KMS-11 (cell line): ENCODE results near the gene SELL.

Experiments used
- H2AFZ ChIP-seq: fragments of 200-600 bp; sonication (generic); 2 replicates; pipeline ENCODE4 v1.6.1; 2016; ENCODE audit warnings: antibody characterized with exemption, mixed run types, low read depth
- H3K27ac ChIP-seq: fragments of 200-600 bp; sonication (generic); 2 replicates; pipeline ENCODE4 v1.6.1; 2016; ENCODE audit warnings: mild to moderate bottlenecking, mixed run types
- H3K27me3 ChIP-seq: fragments of 200-600 bp; sonication (generic); 2 replicates; pipeline ENCODE4 v1.6.1; 2017; ENCODE audit warnings: mild to moderate bottlenecking, low read depth, mixed run types, moderate library complexity; ENCODE audit not compliant: insufficient read depth
- H3K36me3 ChIP-seq: fragments of 200-600 bp; sonication (generic); 2 replicates; pipeline ENCODE4 v1.6.1; 2017; ENCODE audit warnings: mild to moderate bottlenecking, mixed run types; ENCODE audit not compliant: insufficient read depth
- H3K4me1 ChIP-seq: fragments of 200-600 bp; sonication (generic); 2 replicates; pipeline ENCODE4 v1.6.1; 2016; ENCODE audit warnings: mild to moderate bottlenecking, low read depth, mixed run types; ENCODE audit not compliant: poor library complexity, severe bottlenecking
- H3K4me2 ChIP-seq: fragments of 200-600 bp; sonication (generic); 2 replicates; pipeline ENCODE4 v1.7.0; 2016; ENCODE audit warnings: mild to moderate bottlenecking, mixed run types
- H3K4me3 ChIP-seq: fragments of 200-600 bp; sonication (generic); IDR thresholded peaks from 2 replicates; pipeline ENCODE4 v1.6.1; 2017; ENCODE audit warnings: low read depth, low read length, mixed read lengths; ENCODE audit not compliant: insufficient read depth
- H3K79me2 ChIP-seq: fragments of 200-600 bp; sonication (generic); 2 replicates; pipeline ENCODE4 v1.6.1; 2016; ENCODE audit warnings: low read depth, mixed run types; ENCODE audit not compliant: insufficient read depth
- H3K9ac ChIP-seq: fragments of 200-600 bp; sonication (generic); 2 replicates; pipeline ENCODE4 v1.6.1; 2016; ENCODE audit warnings: mild to moderate bottlenecking, mixed run types
- H4K20me1 ChIP-seq: fragments of 200-600 bp; sonication (generic); 2 replicates; pipeline ENCODE4 v1.6.1; 2016; ENCODE audit warnings: mild to moderate bottlenecking, mixed run types; ENCODE audit not compliant: insufficient read depth
- CTCF ChIP-seq: fragments of 200-600 bp; sonication (generic); conservative IDR thresholded peaks from 2 replicates; pipeline ENCODE4 v1.6.1; 2017; ENCODE audit warnings: low read depth, mild to moderate bottlenecking, antibody characterized with exemption, low read length, moderate library complexity, mixed read lengths

Gene SELL

GRCh38 chr1:169707912-169708604 is 3.4 kb downstream of the SELL start:
- Histone ChIP-seq H3K4me2 (no peak overlapping the region), H3K4me1 (peaks cover 17% of the 10 kb centered on the region), H3K79me2 (no peaks in the 10 kb centered on the region), H3K9ac (no peak overlapping the region), H2AFZ (no peak overlapping the region), H3K36me3 (no peaks in the 10 kb centered on the region), H4K20me1 (no peaks in the 10 kb centered on the region), H3K27me3 (no peaks in the 10 kb centered on the region), H3K4me3 (no peak overlapping the region), H3K27ac (no peak overlapping the region)
- TF ChIP-seq CTCF = no peak

GRCh38 chr1:169704797-169705196 is 6.6 kb downstream of the SELL start:
- no peak overlapping the region for H3K4me2 ChIP-seq
- no peak overlapping the region for H3K27ac ChIP-seq
- no peaks in the 10 kb centered on the region for H3K36me3 ChIP-seq

GRCh38 chr1:169701261-169702005 is 10.0 kb downstream of the SELL start:
- no peaks in the 10 kb centered on the region for H3K4me1 ChIP-seq
- no peak overlapping the region for H3K9ac ChIP-seq
- TF ChIP-seq CTCF = no peak
- no peaks in the 10 kb centered on the region for H3K27me3 ChIP-seq
- no peaks in the 10 kb centered on the region for H4K20me1 ChIP-seq
- H3K36me3 ChIP-seq = no peaks in the 10 kb centered on the region
- H2AFZ ChIP-seq = no peak overlapping the region
- H3K4me2 ChIP-seq = no peak overlapping the region
- H3K4me3 ChIP-seq = no peak overlapping the region
- no peaks in the 10 kb centered on the region for H3K79me2 ChIP-seq
- H3K27ac ChIP-seq = no peak overlapping the region

More at GRCh38 chr1:169704797-169705196, 6.6 kb downstream of the SELL start:
- H3K4me1 ChIP-seq = no peaks in the 10 kb centered on the region
- H3K4me3 ChIP-seq = no peak overlapping the region
- H3K27me3 ChIP-seq = no peaks in the 10 kb centered on the region
- TF ChIP-seq CTCF = no peak
- H2AFZ ChIP-seq = no peak overlapping the region
- no peak overlapping the region for H3K9ac ChIP-seq
- H3K79me2 ChIP-seq = no peaks in the 10 kb centered on the region
- no peaks in the 10 kb centered on the region for H4K20me1 ChIP-seq

- TF ChIP-seq CTCF = no peak
- no peak overlapping the region for H3K4me2 ChIP-seq
- no peak overlapping the region for H3K27ac ChIP-seq
- H3K27me3 ChIP-seq = no peaks in the 10 kb centered on the region
- H2AFZ ChIP-seq = no peak overlapping the region
- H3K79me2 ChIP-seq = no peaks in the 10 kb centered on the region
- no peak overlapping the region for H3K4me3 ChIP-seq
- no peak overlapping the region for H3K9ac ChIP-seq
- H3K36me3 ChIP-seq = no peaks in the 10 kb centered on the region
- H3K4me1 ChIP-seq = peaks cover 7% of the 10 kb centered on the region
- no peaks in the 10 kb centered on the region for H4K20me1 ChIP-seq
Observed at GRCh38 chr1:169699707-169700106, 11.7 kb downstream of the SELL start.
